Suprapubic skin (tissue), 4 donors: ENCODE data around the gene TMPRSS4.

ENCODE experiments used
- CTCF ChIP-seq, 2 donors: fragments of 200-600 bp in 1 of 2; fragments of 450-650 bp in 1 of 2; sonication (generic) in 1 of 2; IDR thresholded peaks; one replicate each; pipeline ENCODE4 v1.5.1; 2016 to 2019; ENCODE audit warnings: antibody characterized with exemption in 2 of 2, mild to moderate bottlenecking in 1 of 2, moderate library complexity in 1 of 2
- POLR2A ChIP-seq, 2 donors: fragments of 450-650 bp; IDR thresholded peaks; one replicate each; pipeline ENCODE4 v1.6.1; 2017; ENCODE audit warnings: antibody characterized with exemption in 2 of 2, mild to moderate bottlenecking in 2 of 2, moderate library complexity in 2 of 2
- POLR2AphosphoS5 ChIP-seq, 3 donors: sonication (generic); formaldehyde crosslinking; IDR thresholded peaks; one replicate each; pipeline ENCODE4 v1.6.1; 2017; ENCODE audit warnings: antibody characterized with exemption in 3 of 3

GRCh38 chr11:118047749-118048148 lies 29.1 kb upstream of the TMPRSS4 start:
- TF ChIP-seq CTCF (IDR thresholded peaks at IDR 0.05), result no peak
- no peak for TF ChIP-seq POLR2A (IDR thresholded peaks at IDR 0.05)
- TF ChIP-seq POLR2AphosphoS5 (IDR thresholded peaks at IDR 0.05), result no peak
